Mesendoderm (in vitro differentiated cells): Measurements from ENCODE around the gene CCL5.

ENCODE experiments used
- DNase-seq: peaks from one replicate; pipeline ENCODE4 v3.0.0; 2013
- H2AK5ac ChIP-seq: 2 replicates; pipeline ENCODE4 v1.6.1; 2013; ENCODE audit warnings: low read length, inconsistent platforms
- H2BK120ac ChIP-seq: 2 replicates; pipeline ENCODE4 v1.6.1; 2013; ENCODE audit warnings: low read depth, mild to moderate bottlenecking, low read length, moderate library complexity, mixed read lengths
- H2BK15ac ChIP-seq: replicated peaks from 2 replicates; pipeline ENCODE4 v1.6.1; 2013; ENCODE audit warnings: low read depth, mild to moderate bottlenecking, moderate library complexity
- H2BK5ac ChIP-seq: 2 replicates; pipeline ENCODE4 v1.6.1; 2013; ENCODE audit warnings: low read length, inconsistent platforms
- H3K18ac ChIP-seq: 2 replicates; pipeline ENCODE4 v1.6.1; 2013; ENCODE audit warnings: mild to moderate bottlenecking, low read length, mixed read lengths
- H3K23ac ChIP-seq: one replicate; pipeline ENCODE4 v1.6.1; 2013; ENCODE audit warnings: low read length
- H3K27ac ChIP-seq: 2 replicates; pipeline ENCODE4 v1.5.1; 2013; ENCODE audit warnings: low read depth, mild to moderate bottlenecking, inconsistent platforms, low read length, moderate library complexity
- H3K27me3 ChIP-seq: 2 replicates; pipeline ENCODE4 v1.6.1; 2013; ENCODE audit warnings: low read length, control low read depth, mild to moderate bottlenecking, inconsistent platforms; ENCODE audit not compliant: insufficient read depth, poor library complexity
- H3K36me3 ChIP-seq: 2 replicates; pipeline ENCODE4 v1.6.1; 2013; ENCODE audit warnings: low read length, inconsistent platforms; ENCODE audit not compliant: control insufficient read depth, insufficient read depth
- H3K4ac ChIP-seq: one replicate; pipeline ENCODE4 v1.6.1; 2013; ENCODE audit warnings: low read depth, mild to moderate bottlenecking, low read length, moderate library complexity
- H3K4me1 ChIP-seq: 2 replicates; pipeline ENCODE4 v1.6.1; 2013; ENCODE audit warnings: low read depth, low read length, inconsistent platforms; ENCODE audit not compliant: control insufficient read depth
- H3K4me2 ChIP-seq: 2 replicates; pipeline ENCODE4 v1.6.1; 2013; ENCODE audit warnings: low read length
- H3K4me3 ChIP-seq: 2 replicates; pipeline ENCODE4 v1.5.1; 2013; ENCODE audit warnings: mild to moderate bottlenecking, low read length
- H3K56ac ChIP-seq: one replicate; pipeline ENCODE4 v1.6.1; 2013; ENCODE audit warnings: low read length
- H3K79me1 ChIP-seq: 2 replicates; pipeline ENCODE4 v1.6.1; 2013; ENCODE audit warnings: low read length, inconsistent platforms
- H3K79me2 ChIP-seq: 2 replicates; pipeline ENCODE4 v1.6.1; 2013; ENCODE audit warnings: mild to moderate bottlenecking, low read length; ENCODE audit not compliant: control insufficient read depth, insufficient read depth
- H3K9ac ChIP-seq: 2 replicates; pipeline ENCODE4 v1.6.1; 2013; ENCODE audit warnings: low read length, inconsistent platforms
- H4K5ac ChIP-seq: one replicate; pipeline ENCODE4 v1.6.1; 2013; ENCODE audit warnings: low read length
- H4K8ac ChIP-seq: one replicate; pipeline ENCODE4 v1.6.1; 2013; ENCODE audit warnings: low read depth, mild to moderate bottlenecking, control low read depth, low read length, moderate library complexity
- WGBS: extraction: QIAGEN DNeasy Blood & Tissue Kit; methylation state at CpG from one replicate; pipeline ENCODE4 v1.1.7; 2013; ENCODE audit warnings: low lambda C conversion rate, missing lambda C conversion rate; ENCODE audit not compliant: insufficient coverage; ENCODE audit errors: extremely low coverage; 5-methylcytosine and 5-hydroxymethylcytosine counted together

The CCL5 gene

GRCh38 chr17:35847006-35847405 lies 33.2 kb downstream of the CCL5 start:
- Histone ChIP-seq H2BK5ac (no peak overlapping the region), H3K4me1 (no peaks in the 10 kb centered on the region), H3K79me1 (no peaks in the 10 kb centered on the region), H3K9ac (no peak overlapping the region), H4K5ac (no peak overlapping the region), H3K56ac (no peak overlapping the region), H3K4me2 (no peak overlapping the region), H3K4ac (no peak overlapping the region), H3K27me3 (no peaks in the 10 kb centered on the region), H3K27ac (no peak overlapping the region), H3K4me3 (no peak overlapping the region), H3K23ac (no peak overlapping the region), H2BK120ac (no peak overlapping the region), H3K79me2 (no peaks in the 10 kb centered on the region), H4K8ac (no peak overlapping the region), H3K18ac (no peak overlapping the region), H2AK5ac (no peak overlapping the region), H2BK15ac (no peak overlapping the region), H3K36me3 (peaks cover 11% of the 10 kb centered on the region)
- no peak for DNase-seq
- no CpG with 5 or more reads among the region's 2 CpGs for WGBS

GRCh38 chr17:35846055-35846809 lies 33.9 kb downstream of the CCL5 start:
- peaks cover 11% of the 10 kb centered on the region for H3K36me3 ChIP-seq
- no peaks in the 10 kb centered on the region for H3K79me1 ChIP-seq
- H3K23ac ChIP-seq = no peak overlapping the region
- H2AK5ac ChIP-seq = no peak overlapping the region
- H3K9ac ChIP-seq = no peak overlapping the region
- H2BK120ac ChIP-seq = no peak overlapping the region
- H2BK15ac ChIP-seq = no peak overlapping the region
- no peak overlapping the region for H3K4me2 ChIP-seq
- H3K56ac ChIP-seq = no peak overlapping the region
- H3K27me3 ChIP-seq = no peaks in the 10 kb centered on the region
- no peak overlapping the region for H4K8ac ChIP-seq
- WGBS = no CpG with 5 or more reads among the region's 3 CpGs
- H3K4me3 ChIP-seq = no peak overlapping the region
- no peak overlapping the region for H3K4ac ChIP-seq
- H3K18ac ChIP-seq = no peak overlapping the region
- no peaks in the 10 kb centered on the region for H3K4me1 ChIP-seq
- no peak for DNase-seq
- H4K5ac ChIP-seq = no peak overlapping the region
- H2BK5ac ChIP-seq = no peak overlapping the region
- no peak overlapping the region for H3K27ac ChIP-seq
- no peaks in the 10 kb centered on the region for H3K79me2 ChIP-seq

- no peak overlapping the region for H4K8ac ChIP-seq
- H3K4me2 ChIP-seq = no peak overlapping the region
- no peaks in the 10 kb centered on the region for H3K79me1 ChIP-seq
- DNase-seq = no peak
- H3K56ac ChIP-seq = no peak overlapping the region
- no peaks in the 10 kb centered on the region for H3K4me1 ChIP-seq
- WGBS = 100% methylated on average over 4 of the region's 19 CpGs
- no peaks in the 10 kb centered on the region for H3K79me2 ChIP-seq
- H3K9ac ChIP-seq = no peak overlapping the region
- no peaks in the 10 kb centered on the region for H3K27me3 ChIP-seq
- no peak overlapping the region for H3K27ac ChIP-seq
- no peak overlapping the region for H2AK5ac ChIP-seq
- no peak overlapping the region for H4K5ac ChIP-seq
- H2BK5ac ChIP-seq = no peak overlapping the region
- H2BK15ac ChIP-seq = no peak overlapping the region
- H2BK120ac ChIP-seq = no peak overlapping the region
- H3K4me3 ChIP-seq = no peak overlapping the region
- no peak overlapping the region for H3K4ac ChIP-seq
- no peak overlapping the region for H3K23ac ChIP-seq
- peaks cover 11% of the 10 kb centered on the region for H3K36me3 ChIP-seq
- H3K18ac ChIP-seq = no peak overlapping the region
These were observed 35.6 kb downstream of the CCL5 start for GRCh38 chr17:35844547-35844946.

- no peak overlapping the region for H3K9ac ChIP-seq
- H3K27me3 ChIP-seq = no peaks in the 10 kb centered on the region
- H3K79me2 ChIP-seq = no peaks in the 10 kb centered on the region
- H3K4ac ChIP-seq = no peak overlapping the region
- H3K4me1 ChIP-seq = no peaks in the 10 kb centered on the region
- no peak overlapping the region for H2BK120ac ChIP-seq
- H3K79me1 ChIP-seq = no peaks in the 10 kb centered on the region
- H2BK5ac ChIP-seq = no peak overlapping the region
- no peak overlapping the region for H4K8ac ChIP-seq
- H3K27ac ChIP-seq = no peak overlapping the region
- peaks cover 11% of the 10 kb centered on the region for H3K36me3 ChIP-seq
- no peak overlapping the region for H2BK15ac ChIP-seq
- no peak overlapping the region for H3K56ac ChIP-seq
- no peak overlapping the region for H3K4me2 ChIP-seq
- H4K5ac ChIP-seq = no peak overlapping the region
- no peak overlapping the region for H3K4me3 ChIP-seq
- no peak overlapping the region for H2AK5ac ChIP-seq
- WGBS = no CpG with 5 or more reads among the region's 2 CpGs
- no peak overlapping the region for H3K23ac ChIP-seq
- no peak for DNase-seq
- no peak overlapping the region for H3K18ac ChIP-seq
These were observed 36.5 kb downstream of the CCL5 start for GRCh38 chr17:35843698-35844097.

GRCh38 chr17:35842239-35842638 lies 37.9 kb downstream of the CCL5 start:
- Histone ChIP-seq H2AK5ac (no peak overlapping the region), H3K4me1 (no peaks in the 10 kb centered on the region), H3K36me3 (peaks cover 9% of the 10 kb centered on the region), H2BK5ac (no peak overlapping the region), H3K27me3 (no peaks in the 10 kb centered on the region), H3K79me2 (no peaks in the 10 kb centered on the region), H2BK15ac (no peak overlapping the region), H3K9ac (no peak overlapping the region), H4K8ac (no peak overlapping the region), H3K18ac (no peak overlapping the region), H3K56ac (no peak overlapping the region), H3K79me1 (no peaks in the 10 kb centered on the region), H3K4ac (no peak overlapping the region), H3K27ac (no peak overlapping the region), H3K4me3 (no peak overlapping the region), H2BK120ac (no peak overlapping the region), H3K4me2 (no peak overlapping the region), H4K5ac (no peak overlapping the region), H3K23ac (no peak overlapping the region)
- no peak for DNase-seq
- no CpG with 5 or more reads among the region's 5 CpGs for WGBS

- H3K79me1 ChIP-seq = no peaks in the 10 kb centered on the region
- no peak overlapping the region for H3K23ac ChIP-seq
- no peak overlapping the region for H2BK120ac ChIP-seq
- no peaks in the 10 kb centered on the region for H3K79me2 ChIP-seq
- H3K56ac ChIP-seq = no peak overlapping the region
- no peak overlapping the region for H2BK5ac ChIP-seq
- no peak overlapping the region for H4K8ac ChIP-seq
- WGBS = no CpG with 5 or more reads among the region's 4 CpGs
- H2BK15ac ChIP-seq = no peak overlapping the region
- DNase-seq = no peak
- no peak overlapping the region for H3K18ac ChIP-seq
- H3K36me3 ChIP-seq = peaks cover 9% of the 10 kb centered on the region
- no peak overlapping the region for H3K27ac ChIP-seq
- H3K4me3 ChIP-seq = no peak overlapping the region
- H3K4me1 ChIP-seq = no peaks in the 10 kb centered on the region
- H3K4me2 ChIP-seq = no peak overlapping the region
- no peak overlapping the region for H4K5ac ChIP-seq
- no peak overlapping the region for H3K9ac ChIP-seq
- no peak overlapping the region for H3K4ac ChIP-seq
- H3K27me3 ChIP-seq = no peaks in the 10 kb centered on the region
- H2AK5ac ChIP-seq = no peak overlapping the region
These were observed 38.7 kb downstream of the CCL5 start for GRCh38 chr17:35841505-35841904.
